ENCODE results near the gene CHCHD3. TPM values are rescaled to one million over a fixed set of nuclear protein-coding genes. Genes with fewer than 3 reads are reported as not detected.

CHCHD3 gene
- total and polyA plus RNA-seq, 4 donors = 20.1 to 78.0 (median 46.9) TPM

DNA sequence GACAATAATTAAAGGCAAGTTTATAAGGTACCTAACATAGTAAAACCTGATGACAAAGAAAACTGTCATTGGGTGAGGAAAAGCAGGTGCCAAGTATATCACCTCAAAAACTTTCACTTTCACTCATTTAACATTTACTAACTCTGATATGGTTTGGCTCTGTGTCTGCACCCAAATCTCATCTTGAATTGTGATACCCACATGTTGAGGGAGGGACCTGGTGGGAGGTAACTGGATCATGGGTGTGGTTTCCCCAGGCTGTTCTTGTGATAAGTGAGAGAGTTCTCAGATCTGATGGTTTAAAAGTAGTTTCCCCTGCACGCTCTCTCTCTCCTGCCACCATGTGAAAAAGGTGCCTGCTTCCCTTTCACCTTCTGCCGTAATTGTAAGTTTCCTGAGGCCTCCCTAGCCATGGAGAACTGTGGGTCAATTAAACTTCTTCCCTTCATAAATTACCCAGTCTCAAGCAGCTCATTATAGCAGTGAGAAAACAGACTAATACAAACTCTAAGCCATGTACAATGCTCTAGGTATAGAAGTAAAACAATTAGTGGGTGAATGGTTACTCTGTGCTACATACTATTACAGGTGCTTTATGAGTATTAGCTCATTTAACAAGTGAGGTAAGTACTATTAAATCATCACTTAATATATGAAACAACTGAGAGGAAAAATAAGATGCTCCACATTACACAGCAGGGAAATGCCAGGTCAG is 199.0 kb downstream of the CHCHD3 start:
- TF ChIP-seq, protein P1, sequence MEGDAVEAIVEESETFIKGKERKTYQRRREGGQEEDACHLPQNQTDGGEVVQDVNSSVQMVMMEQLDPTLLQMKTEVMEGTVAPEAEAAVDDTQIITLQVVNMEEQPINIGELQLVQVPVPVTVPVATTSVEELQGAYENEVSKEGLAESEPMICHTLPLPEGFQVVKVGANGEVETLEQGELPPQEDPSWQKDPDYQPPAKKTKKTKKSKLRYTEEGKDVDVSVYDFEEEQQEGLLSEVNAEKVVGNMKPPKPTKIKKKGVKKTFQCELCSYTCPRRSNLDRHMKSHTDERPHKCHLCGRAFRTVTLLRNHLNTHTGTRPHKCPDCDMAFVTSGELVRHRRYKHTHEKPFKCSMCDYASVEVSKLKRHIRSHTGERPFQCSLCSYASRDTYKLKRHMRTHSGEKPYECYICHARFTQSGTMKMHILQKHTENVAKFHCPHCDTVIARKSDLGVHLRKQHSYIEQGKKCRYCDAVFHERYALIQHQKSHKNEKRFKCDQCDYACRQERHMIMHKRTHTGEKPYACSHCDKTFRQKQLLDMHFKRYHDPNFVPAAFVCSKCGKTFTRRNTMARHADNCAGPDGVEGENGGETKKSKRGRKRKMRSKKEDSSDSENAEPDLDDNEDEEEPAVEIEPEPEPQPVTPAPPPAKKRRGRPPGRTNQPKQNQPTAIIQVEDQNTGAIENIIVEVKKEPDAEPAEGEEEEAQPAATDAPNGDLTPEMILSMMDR (IDR thresholded peaks at IDR 0.05; ENCODE audit: control extremely low read depth, extremely low read depth) = no peak
- no peak overlapping the region for H3K9ac ChIP-seq (ENCODE audit: insufficient read depth in 1 of 2, low read length in 2 of 2)
- no peaks in the 10 kb centered on the region for H3K9me3 ChIP-seq (ENCODE audit: control insufficient read depth in 4 of 4, insufficient read depth in 3 of 4, low read length in 3 of 4)
- peaks cover 0 to 7% (median 0%) of the 10 kb centered on the region in 5 donors for H3K4me1 ChIP-seq (ENCODE audit: control insufficient read depth in 5 of 5, insufficient read depth in 5 of 5, low read length in 5 of 5)
- no peak for DNase-seq
- H3K4me3 ChIP-seq = no peak overlapping the region
- peaks cover 0 to 10% (median 6%) of the 10 kb centered on the region in 4 donors for H3K36me3 ChIP-seq (ENCODE audit: control insufficient read depth in 4 of 4, insufficient read depth in 4 of 4, low read length in 4 of 4)
- no peaks in the 10 kb centered on the region for H3K27me3 ChIP-seq (ENCODE audit: control insufficient read depth in 3 of 3, insufficient read depth in 3 of 3, low read length in 2 of 3)
- ATAC-seq (ENCODE audit: insufficient read depth, low FRiP score) = no peak
- WGBS, 2 donors = 53 to 75% methylated on average over 2 of the region's 2 CpGs
- no peak overlapping the region for H3K27ac ChIP-seq (ENCODE audit: low read depth in 1 of 2, low read length in 1 of 2)

DNA sequence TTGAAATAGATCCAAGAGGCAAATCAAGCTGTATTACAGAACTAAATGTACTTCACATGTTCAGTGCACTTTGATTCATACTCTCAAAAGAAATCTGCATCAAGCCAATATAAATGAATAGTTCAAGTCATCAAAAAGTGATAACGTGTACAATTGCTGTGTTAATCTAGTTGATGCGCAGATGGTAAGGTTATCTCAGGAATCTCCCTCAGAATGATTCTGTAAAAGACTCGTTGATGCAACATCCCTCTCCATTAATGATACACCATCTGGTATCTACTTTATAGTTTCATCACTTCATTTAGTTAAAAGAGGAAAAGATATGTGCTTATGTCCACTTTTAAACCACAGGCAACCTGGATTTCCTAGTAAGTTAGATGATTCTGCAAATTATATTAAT is 200.6 kb downstream of the CHCHD3 start:
- no peak for DNase-seq
- no peak for ATAC-seq (ENCODE audit: insufficient read depth, low FRiP score)
- no peak overlapping the region for H3K4me3 ChIP-seq
- H3K27ac ChIP-seq (ENCODE audit: low read depth in 1 of 2, low read length in 1 of 2) = no peak overlapping the region
- TF ChIP-seq, protein P1 (IDR thresholded peaks at IDR 0.05; ENCODE audit: control extremely low read depth, extremely low read depth) = no peak
- peaks cover 0 to 10% (median 6%) of the 10 kb centered on the region in 4 donors for H3K36me3 ChIP-seq (ENCODE audit: control insufficient read depth in 4 of 4, insufficient read depth in 4 of 4, low read length in 4 of 4)
- H3K9me3 ChIP-seq (ENCODE audit: control insufficient read depth in 4 of 4, insufficient read depth in 3 of 4, low read length in 3 of 4) = no peaks in the 10 kb centered on the region
- WGBS, 2 donors = 91 to 94% methylated on average over 3 of the region's 3 CpGs
- H3K4me1 ChIP-seq (ENCODE audit: control insufficient read depth in 5 of 5, insufficient read depth in 5 of 5, low read length in 5 of 5) = peaks cover 0 to 10% (median 0%) of the 10 kb centered on the region in 5 donors
- H3K9ac ChIP-seq (ENCODE audit: insufficient read depth in 1 of 2, low read length in 2 of 2) = no peak overlapping the region
- H3K27me3 ChIP-seq (ENCODE audit: control insufficient read depth in 3 of 3, insufficient read depth in 3 of 3, low read length in 2 of 3) = no peaks in the 10 kb centered on the region

DNA sequence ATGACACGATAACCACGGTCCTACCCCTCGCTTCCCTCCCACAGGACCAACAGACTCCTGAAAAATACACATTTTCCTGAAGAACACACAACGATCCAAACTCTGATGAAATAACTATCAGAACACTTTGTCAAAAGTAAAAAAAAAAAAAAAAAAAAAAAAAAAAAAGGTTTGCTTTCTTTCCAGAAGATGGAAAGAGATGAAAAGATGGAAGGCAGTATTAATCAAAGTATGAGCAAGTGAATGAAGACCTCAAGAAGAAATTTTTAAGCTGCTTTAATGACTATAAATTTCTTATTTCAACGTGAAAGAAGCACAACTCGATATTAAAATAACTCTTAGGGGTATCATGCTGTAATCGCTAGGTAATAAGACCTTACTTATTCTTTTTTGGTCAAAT is 202.3 kb downstream of the CHCHD3 start:
- no peaks in the 10 kb centered on the region for H3K9me3 ChIP-seq (ENCODE audit: control insufficient read depth in 4 of 4, insufficient read depth in 3 of 4, low read length in 3 of 4)
- H3K4me1 ChIP-seq (ENCODE audit: control insufficient read depth in 5 of 5, insufficient read depth in 5 of 5, low read length in 5 of 5) = peaks cover 0 to 10% (median 0%) of the 10 kb centered on the region in 5 donors
- H3K4me3 ChIP-seq = no peak overlapping the region
- ATAC-seq (ENCODE audit: insufficient read depth, low FRiP score) = no peak
- WGBS, 2 donors = 97 to 99% methylated on average over 7 of the region's 7 CpGs
- no peaks in the 10 kb centered on the region for H3K27me3 ChIP-seq (ENCODE audit: control insufficient read depth in 3 of 3, insufficient read depth in 3 of 3, low read length in 2 of 3)
- no peak overlapping the region for H3K27ac ChIP-seq (ENCODE audit: low read depth in 1 of 2, low read length in 1 of 2)
- no peak overlapping the region for H3K9ac ChIP-seq (ENCODE audit: insufficient read depth in 1 of 2, low read length in 2 of 2)
- TF ChIP-seq, protein P1 (IDR thresholded peaks at IDR 0.05; ENCODE audit: control extremely low read depth, extremely low read depth) = no peak
- no peak for DNase-seq
- peaks cover 0 to 4% (median 2%) of the 10 kb centered on the region in 4 donors for H3K36me3 ChIP-seq (ENCODE audit: control insufficient read depth in 4 of 4, insufficient read depth in 4 of 4, low read length in 4 of 4)

Measured in lung (tissue), 12 donors.